Adrenal gland (tissue), 5 donors: Measurements from ENCODE around the gene BCL7A.

Source experiments
- POLR2A ChIP-seq, 2 donors: fragments of 450-650 bp; IDR thresholded peaks; one replicate each; pipeline ENCODE4 v1.6.1; 2017; ENCODE audit warnings: antibody characterized with exemption in 2 of 2, mild to moderate bottlenecking in 2 of 2, moderate library complexity in 1 of 2
- TF ChIP-seq, protein P1 (sequence below), 6 experiments: fragments of 450-650 bp in 4 of 6; fragments of 200-600 bp in 2 of 6; sonication (generic) in 1 of 6; IDR thresholded peaks; 1 replicate in 5 of 6; 2 replicates in 1 of 6; pipeline versions ENCODE4 v1.5.1 to v1.8.0; 2016 to 2021; ENCODE audit warnings: antibody characterized with exemption in 6 of 6, mild to moderate bottlenecking in 2 of 6, moderate library complexity in 1 of 6
- donor health status: DM: no; HTN: no; CAD: no.

- TF ChIP-seq, protein P1, sequence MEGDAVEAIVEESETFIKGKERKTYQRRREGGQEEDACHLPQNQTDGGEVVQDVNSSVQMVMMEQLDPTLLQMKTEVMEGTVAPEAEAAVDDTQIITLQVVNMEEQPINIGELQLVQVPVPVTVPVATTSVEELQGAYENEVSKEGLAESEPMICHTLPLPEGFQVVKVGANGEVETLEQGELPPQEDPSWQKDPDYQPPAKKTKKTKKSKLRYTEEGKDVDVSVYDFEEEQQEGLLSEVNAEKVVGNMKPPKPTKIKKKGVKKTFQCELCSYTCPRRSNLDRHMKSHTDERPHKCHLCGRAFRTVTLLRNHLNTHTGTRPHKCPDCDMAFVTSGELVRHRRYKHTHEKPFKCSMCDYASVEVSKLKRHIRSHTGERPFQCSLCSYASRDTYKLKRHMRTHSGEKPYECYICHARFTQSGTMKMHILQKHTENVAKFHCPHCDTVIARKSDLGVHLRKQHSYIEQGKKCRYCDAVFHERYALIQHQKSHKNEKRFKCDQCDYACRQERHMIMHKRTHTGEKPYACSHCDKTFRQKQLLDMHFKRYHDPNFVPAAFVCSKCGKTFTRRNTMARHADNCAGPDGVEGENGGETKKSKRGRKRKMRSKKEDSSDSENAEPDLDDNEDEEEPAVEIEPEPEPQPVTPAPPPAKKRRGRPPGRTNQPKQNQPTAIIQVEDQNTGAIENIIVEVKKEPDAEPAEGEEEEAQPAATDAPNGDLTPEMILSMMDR (IDR thresholded peaks at IDR 0.05): no peak
- peak in 1 of 2 donors; percentile 80 for TF ChIP-seq POLR2A (IDR thresholded peaks at IDR 0.05)
These were observed 1.9 kb downstream of the BCL7A start for GRCh38 chr12:122023339-122024131.
